ENCODE results near the gene BLOC1S4.
"Not testable (repeated sequence)": the region's sequence is repeated elsewhere in the genome, so short reads cannot be mapped to it uniquely, and the experiment has no call there.

BLOC1S4 gene

GRCh38 chr4:6716018-6716911, at the start of gene BLOC1S4:
BLOC1S4 (plus strand) TSS chr4:6716174; CDS start chr4:6716210, 36 bp downstream.
- peak; percentile 76 to 92 for DNase-seq

- no peak for DNase-seq
Observed at GRCh38 chr4:6668391-6668790, 47.6 kb upstream of the BLOC1S4 start.

- no peak for DNase-seq
Observed at GRCh38 chr4:6671648-6672047, 44.3 kb upstream of the BLOC1S4 start.

GRCh38 chr4:6672131-6672530, 43.8 kb upstream of the BLOC1S4 start:
- DNase-seq, result no peak

GRCh38 chr4:6672541-6673190, 43.3 kb upstream of the BLOC1S4 start:
- not testable (repeated sequence) for DNase-seq

- not testable (repeated sequence) for DNase-seq
Observed at GRCh38 chr4:6673191-6673659, 42.7 kb upstream of the BLOC1S4 start.

GRCh38 chr4:6673660-6674499, 42.1 kb upstream of the BLOC1S4 start:
- peak; percentile 65 to 90 for DNase-seq

- no peak for DNase-seq
Observed at GRCh38 chr4:6674500-6675149, 41.3 kb upstream of the BLOC1S4 start.

GRCh38 chr4:6676722-6677558, 39.0 kb upstream of the BLOC1S4 start:
- no peak for DNase-seq

- DNase-seq, result no peak
Observed at GRCh38 chr4:6680372-6681034, 35.5 kb upstream of the BLOC1S4 start.

GRCh38 chr4:6681191-6681590, 34.8 kb upstream of the BLOC1S4 start:
- no peak for DNase-seq

- no peak for DNase-seq
Observed at GRCh38 chr4:6682862-6683590, 32.9 kb upstream of the BLOC1S4 start.

GRCh38 chr4:6684656-6685055, 31.3 kb upstream of the BLOC1S4 start:
- no peak for DNase-seq

- no peak for DNase-seq
Observed at GRCh38 chr4:6686104-6686787, 29.7 kb upstream of the BLOC1S4 start.

GRCh38 chr4:6687947-6688878, 27.8 kb upstream of the BLOC1S4 start:
- DNase-seq, result no peak

- no peak for DNase-seq
Observed at GRCh38 chr4:6688879-6689505, 27.0 kb upstream of the BLOC1S4 start.

GRCh38 chr4:6689506-6689960, 26.4 kb upstream of the BLOC1S4 start:
- no peak for DNase-seq

GRCh38 chr4:6692379-6692778, 23.6 kb upstream of the BLOC1S4 start:
- DNase-seq, result no peak
